ENCODE results near the gene TMEM192.

TMEM192 gene

DNA sequence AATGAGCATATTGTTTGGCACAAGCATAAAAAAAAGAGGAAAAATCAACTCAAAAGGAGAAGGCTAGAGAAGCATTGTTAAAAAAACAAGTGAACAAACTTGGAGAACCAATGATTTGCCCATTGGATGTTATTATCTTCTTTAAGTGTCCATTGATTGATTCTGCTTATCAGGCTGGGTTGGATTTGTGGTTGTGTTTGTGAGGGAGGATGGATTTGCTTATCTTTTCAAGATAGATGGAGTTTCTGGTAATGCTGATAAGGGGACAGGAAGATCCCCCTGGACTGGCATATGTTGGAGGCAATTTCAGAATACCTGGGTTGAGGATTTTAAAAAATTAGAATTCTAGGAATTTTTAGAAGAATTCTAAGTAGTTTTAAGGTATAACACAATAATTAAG, 41.8 kb upstream of the TMEM192 start:
- no peaks in the 10 kb centered on the region for H3K36me3 ChIP-seq (ENCODE audit: insufficient read depth, low read length)
- no peaks in the 10 kb centered on the region; the same call in 1 of the 2 replicates for H3K9me3 ChIP-seq (ENCODE audit: insufficient read depth, low read depth, low read length)
- H3K4me1 ChIP-seq (ENCODE audit: insufficient read depth, low read length, poor library complexity, severe bottlenecking): no peaks in the 10 kb centered on the region
- H3F3A ChIP-seq (ENCODE audit: low read depth): no peaks in the 10 kb centered on the region
- no peak overlapping the region for H3K4me2 ChIP-seq (ENCODE audit: low read depth, low read length, poor library complexity, severe bottlenecking)
- no peak overlapping the region for H2AFZ ChIP-seq (ENCODE audit: low read length)
- no peak overlapping the region for H3K9ac ChIP-seq (ENCODE audit: low read depth, low read length, poor library complexity, severe bottlenecking)
- H3K27me3 ChIP-seq (ENCODE audit: insufficient read depth, low read length, poor library complexity, severe bottlenecking): no peaks in the 10 kb centered on the region
- no peaks in the 10 kb centered on the region for H3K79me2 ChIP-seq (ENCODE audit: insufficient read depth, low read length)
- no peaks in the 10 kb centered on the region for H3K9me2 ChIP-seq (replicated peaks; ENCODE audit: low read depth, low read length)
- TF ChIP-seq, protein P1, sequence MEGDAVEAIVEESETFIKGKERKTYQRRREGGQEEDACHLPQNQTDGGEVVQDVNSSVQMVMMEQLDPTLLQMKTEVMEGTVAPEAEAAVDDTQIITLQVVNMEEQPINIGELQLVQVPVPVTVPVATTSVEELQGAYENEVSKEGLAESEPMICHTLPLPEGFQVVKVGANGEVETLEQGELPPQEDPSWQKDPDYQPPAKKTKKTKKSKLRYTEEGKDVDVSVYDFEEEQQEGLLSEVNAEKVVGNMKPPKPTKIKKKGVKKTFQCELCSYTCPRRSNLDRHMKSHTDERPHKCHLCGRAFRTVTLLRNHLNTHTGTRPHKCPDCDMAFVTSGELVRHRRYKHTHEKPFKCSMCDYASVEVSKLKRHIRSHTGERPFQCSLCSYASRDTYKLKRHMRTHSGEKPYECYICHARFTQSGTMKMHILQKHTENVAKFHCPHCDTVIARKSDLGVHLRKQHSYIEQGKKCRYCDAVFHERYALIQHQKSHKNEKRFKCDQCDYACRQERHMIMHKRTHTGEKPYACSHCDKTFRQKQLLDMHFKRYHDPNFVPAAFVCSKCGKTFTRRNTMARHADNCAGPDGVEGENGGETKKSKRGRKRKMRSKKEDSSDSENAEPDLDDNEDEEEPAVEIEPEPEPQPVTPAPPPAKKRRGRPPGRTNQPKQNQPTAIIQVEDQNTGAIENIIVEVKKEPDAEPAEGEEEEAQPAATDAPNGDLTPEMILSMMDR (conservative IDR thresholded peaks at IDR 0.05; ENCODE audit: low read length): no peak
- TF ChIP-seq EZH2phosphoT487 (IDR thresholded peaks at IDR 0.05; ENCODE audit: borderline replicate concordance): no peak
- H3K4me3 ChIP-seq (ENCODE audit: low read length, poor library complexity, severe bottlenecking): no peak overlapping the region
- H4K20me1 ChIP-seq (ENCODE audit: insufficient read depth, low read length, poor library complexity, severe bottlenecking): no peaks in the 10 kb centered on the region

DNA sequence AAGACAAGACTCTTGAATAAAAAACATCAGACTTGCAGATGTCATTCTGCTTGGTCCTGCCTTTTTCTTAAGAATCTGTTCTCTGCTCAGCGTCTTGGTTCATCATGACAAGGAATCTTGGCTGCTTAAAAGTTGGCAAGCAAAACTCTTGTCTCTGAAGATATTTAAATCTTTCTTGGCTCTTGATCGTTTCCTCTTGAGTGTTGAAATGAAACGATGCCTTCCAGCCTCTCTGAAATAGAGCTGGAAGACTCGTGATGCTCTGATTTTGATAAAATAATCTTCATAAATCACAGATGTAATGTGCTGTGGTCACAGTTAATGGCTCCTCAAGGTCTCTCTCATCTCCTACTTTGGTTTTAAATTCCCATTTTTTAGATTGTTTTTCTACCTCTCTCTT, 39.9 kb upstream of the TMEM192 start:
- TF ChIP-seq, protein P1 (conservative IDR thresholded peaks at IDR 0.05; ENCODE audit: low read length): no peak
- TF ChIP-seq EZH2phosphoT487 (IDR thresholded peaks at IDR 0.05; ENCODE audit: borderline replicate concordance): no peak
- Histone ChIP-seq H4K20me1 (ENCODE audit: insufficient read depth, low read length, poor library complexity, severe bottlenecking) (no peaks in the 10 kb centered on the region), H3K27me3 (ENCODE audit: insufficient read depth, low read length, poor library complexity, severe bottlenecking) (no peaks in the 10 kb centered on the region), H3K4me1 (ENCODE audit: insufficient read depth, low read length, poor library complexity, severe bottlenecking) (no peaks in the 10 kb centered on the region), H3K9me3 (ENCODE audit: insufficient read depth, low read depth, low read length) (no peaks in the 10 kb centered on the region; the same call in 1 of the 2 replicates), H3K36me3 (ENCODE audit: insufficient read depth, low read length) (no peaks in the 10 kb centered on the region), H3K4me2 (ENCODE audit: low read depth, low read length, poor library complexity, severe bottlenecking) (no peak overlapping the region), H3K79me2 (ENCODE audit: insufficient read depth, low read length) (no peaks in the 10 kb centered on the region), H3K9ac (ENCODE audit: low read depth, low read length, poor library complexity, severe bottlenecking) (no peak overlapping the region), H3F3A (ENCODE audit: low read depth) (no peaks in the 10 kb centered on the region), H2AFZ (ENCODE audit: low read length) (no peak overlapping the region), H3K4me3 (ENCODE audit: low read length, poor library complexity, severe bottlenecking) (no peak overlapping the region), H3K9me2 (replicated peaks; ENCODE audit: low read depth, low read length) (no peaks in the 10 kb centered on the region)

DNA sequence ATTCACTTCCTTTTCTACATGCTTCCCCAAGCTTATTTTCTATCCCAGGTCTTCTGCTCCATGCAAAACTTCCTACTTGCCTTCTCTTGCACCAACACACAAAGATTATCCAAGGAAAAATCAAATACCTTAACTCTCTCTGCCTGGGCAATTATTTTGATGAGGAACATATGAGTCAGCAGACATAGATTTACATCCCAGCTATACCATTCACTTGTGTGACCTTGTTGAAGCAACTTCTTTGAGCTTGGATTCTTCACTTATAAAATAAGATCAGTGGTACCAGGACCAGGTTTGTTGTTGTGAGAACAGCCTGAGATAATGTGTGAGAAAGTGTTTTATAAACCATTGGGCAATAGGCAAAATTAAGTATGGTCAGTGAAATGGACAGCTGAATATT, 39.1 kb upstream of the TMEM192 start:
- Histone ChIP-seq H3K9me2 (replicated peaks; ENCODE audit: low read depth, low read length) (no peaks in the 10 kb centered on the region), H2AFZ (ENCODE audit: low read length) (no peak overlapping the region), H3K79me2 (ENCODE audit: insufficient read depth, low read length) (no peaks in the 10 kb centered on the region), H4K20me1 (ENCODE audit: insufficient read depth, low read length, poor library complexity, severe bottlenecking) (no peaks in the 10 kb centered on the region), H3K4me3 (ENCODE audit: low read length, poor library complexity, severe bottlenecking) (no peak overlapping the region), H3K9me3 (ENCODE audit: insufficient read depth, low read depth, low read length) (no peaks in the 10 kb centered on the region), H3K9ac (ENCODE audit: low read depth, low read length, poor library complexity, severe bottlenecking) (no peak overlapping the region), H3K27me3 (ENCODE audit: insufficient read depth, low read length, poor library complexity, severe bottlenecking) (no peaks in the 10 kb centered on the region), H3K36me3 (ENCODE audit: insufficient read depth, low read length) (no peaks in the 10 kb centered on the region), H3K4me2 (ENCODE audit: low read depth, low read length, poor library complexity, severe bottlenecking) (no peak overlapping the region), H3F3A (ENCODE audit: low read depth) (no peaks in the 10 kb centered on the region), H3K4me1 (ENCODE audit: insufficient read depth, low read length, poor library complexity, severe bottlenecking) (no peaks in the 10 kb centered on the region)
- TF ChIP-seq EZH2phosphoT487 (IDR thresholded peaks at IDR 0.05; ENCODE audit: borderline replicate concordance): no peak
- TF ChIP-seq, protein P1 (conservative IDR thresholded peaks at IDR 0.05; ENCODE audit: low read length): no peak

All from Loucy (cell line).